Prostate gland (tissue), 2 donors: ENCODE measurements around the gene SEC23A.
"Not testable (repeated sequence)": the region's sequence is repeated elsewhere in the genome, so short reads cannot be mapped to it uniquely, and the experiment has no call there.

Experiments
- CTCF ChIP-seq, 4 experiments: fragments of 200-600 bp in 2 of 4; fragments of 450-650 bp in 2 of 4; sonication (generic) in 2 of 4; IDR thresholded peaks; 1 replicate in 3 of 4; 2 replicates in 1 of 4; pipeline ENCODE4 v1.5.1; 2016 to 2019; ENCODE audit warnings: antibody characterized with exemption in 4 of 4, mild to moderate bottlenecking in 2 of 4, moderate library complexity in 2 of 4
- POLR2A ChIP-seq: fragments of 450-650 bp; IDR thresholded peaks from one replicate; pipeline ENCODE4 v1.6.1; 2016; ENCODE audit warnings: antibody characterized with exemption, mild to moderate bottlenecking
- POLR2AphosphoS5 ChIP-seq: sonication (generic); formaldehyde crosslinking; IDR thresholded peaks from one replicate; pipeline ENCODE4 v1.6.1; 2017; ENCODE audit warnings: antibody characterized with exemption

- not testable (repeated sequence) for TF ChIP-seq CTCF (IDR thresholded peaks at IDR 0.05); POLR2AphosphoS5; POLR2A
These were observed 50.1 kb downstream of the SEC23A start for GRCh38 chr14:39052869-39053454.
